ENCODE data around the gene NPR3.

GRCh38 chr5:32734827-32735378, 23.8 kb downstream of the NPR3 start:
- no peak for TF ChIP-seq CREB1 (CRISPR knock-in tag; IDR thresholded peaks at IDR 0.05; ENCODE audit: low read depth)
- TF ChIP-seq POLR2AphosphoS5 (IDR thresholded peaks at IDR 0.05; ENCODE audit: low read depth), result no peak
- no peak for TF ChIP-seq CTCF (conservative IDR thresholded peaks at IDR 0.05; ENCODE audit: low read depth in 2 of 2)
- no peak for TF ChIP-seq EZH2 (IDR thresholded peaks at IDR 0.05; ENCODE audit: low read depth, unreplicated experiment)
- TF ChIP-seq EZH2phosphoT487 (IDR thresholded peaks at IDR 0.05; ENCODE audit: unreplicated experiment), result no peak
- no peak for TF ChIP-seq JUNB (IDR thresholded peaks at IDR 0.05; ENCODE audit: unreplicated experiment)
- TF ChIP-seq REST (IDR thresholded peaks at IDR 0.05; ENCODE audit: unreplicated experiment), result no peak
- no peak for TF ChIP-seq ZNF114 (CRISPR knock-in tag; IDR thresholded peaks at IDR 0.05)
- no peak for TF ChIP-seq ZNF331 (CRISPR knock-in tag; IDR thresholded peaks at IDR 0.05; ENCODE audit: low read depth)
- no peak for TF ChIP-seq ZNF462 (CRISPR knock-in tag; IDR thresholded peaks at IDR 0.05)

All from GM23338 (cell line).